OCI-LY3 (cell line): Measurements from ENCODE around the gene CA12.

Experiments
- EZH2phosphoT487 ChIP-seq: fragments of 200-600 bp; shearing (Covaris generic); IDR thresholded peaks from 2 replicates; pipeline ENCODE4 v1.6.1; 2018; ENCODE audit warnings: antibody characterized with exemption, mixed run types, low read depth
- TF ChIP-seq, protein P1 (sequence below): fragments of 200-600, 300-600 bp; sonication (generic); IDR thresholded peaks from 2 replicates; pipeline ENCODE4 v1.5.1; 2014; ENCODE audit warnings: antibody characterized with exemption, low read length, low read depth

- TF ChIP-seq, protein P1, sequence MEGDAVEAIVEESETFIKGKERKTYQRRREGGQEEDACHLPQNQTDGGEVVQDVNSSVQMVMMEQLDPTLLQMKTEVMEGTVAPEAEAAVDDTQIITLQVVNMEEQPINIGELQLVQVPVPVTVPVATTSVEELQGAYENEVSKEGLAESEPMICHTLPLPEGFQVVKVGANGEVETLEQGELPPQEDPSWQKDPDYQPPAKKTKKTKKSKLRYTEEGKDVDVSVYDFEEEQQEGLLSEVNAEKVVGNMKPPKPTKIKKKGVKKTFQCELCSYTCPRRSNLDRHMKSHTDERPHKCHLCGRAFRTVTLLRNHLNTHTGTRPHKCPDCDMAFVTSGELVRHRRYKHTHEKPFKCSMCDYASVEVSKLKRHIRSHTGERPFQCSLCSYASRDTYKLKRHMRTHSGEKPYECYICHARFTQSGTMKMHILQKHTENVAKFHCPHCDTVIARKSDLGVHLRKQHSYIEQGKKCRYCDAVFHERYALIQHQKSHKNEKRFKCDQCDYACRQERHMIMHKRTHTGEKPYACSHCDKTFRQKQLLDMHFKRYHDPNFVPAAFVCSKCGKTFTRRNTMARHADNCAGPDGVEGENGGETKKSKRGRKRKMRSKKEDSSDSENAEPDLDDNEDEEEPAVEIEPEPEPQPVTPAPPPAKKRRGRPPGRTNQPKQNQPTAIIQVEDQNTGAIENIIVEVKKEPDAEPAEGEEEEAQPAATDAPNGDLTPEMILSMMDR: no peak
- TF ChIP-seq EZH2phosphoT487: no peak
Measured at GRCh38 chr15:63276342-63277037, 105.2 kb downstream of the CA12 start.
